Left ventricle myocardium inferior (tissue), 1 donor: ENCODE data around the gene ACTR6. TPM values are rescaled to one million over a fixed set of nuclear protein-coding genes. Genes with fewer than 3 reads are reported as not detected.

Source experiments
- DNase-seq: peaks from one replicate; pipeline ENCODE4 v3.0.0-alpha.2; 2020
- H3K27ac ChIP-seq: fragments of 200-600 bp; replicated peaks from 2 replicates; pipeline ENCODE4 v1.8.0; 2021
- H3K27me3 ChIP-seq: fragments of 200-600 bp; 2 replicates; pipeline ENCODE4 v1.8.0; 2021; ENCODE audit warnings: low read depth
- H3K36me3 ChIP-seq: fragments of 200-600 bp; 2 replicates; pipeline ENCODE4 v1.8.0; 2021
- H3K4me1 ChIP-seq: fragments of 200-600 bp; 2 replicates; pipeline ENCODE4 v1.8.0; 2021
- H3K4me3 ChIP-seq: fragments of 200-600 bp; 2 replicates; pipeline ENCODE4 v1.8.0; 2021; ENCODE audit warnings: mild to moderate bottlenecking, moderate library complexity
- H3K9me3 ChIP-seq: fragments of 200-600 bp; replicated peaks from 2 replicates; pipeline ENCODE4 v1.8.0; 2021
- CTCF ChIP-seq: fragments of 200-600 bp; IDR thresholded peaks from 2 replicates; pipeline ENCODE4 v1.8.0; 2021; ENCODE audit warnings: antibody characterized with exemption, mild to moderate bottlenecking, borderline replicate concordance
- intact Hi-C: fragments of 100-400 bp; cut with micrococcal nuclease; formaldehyde crosslinking; loops from one replicate; pipeline ENCODE4 v1.11.0; 2022
- long read RNA-seq: library from polyadenylated mRNA; unstranded; transcript quantifications from one replicate; pipeline ENCODE4 v2.0.0, GENCODE V29; 2021
- total RNA-seq: library from RNA; stranded (reverse); fragmentation: NEBNext Ultra II Directional; extraction: Animal tissue kit (Norgen Biotek cat#: 25700); gene quantifications from one replicate; pipeline ENCODE4 v1.2.1, GENCODE V29; 2021
- donor health status: DM: no; HTN: yes; CAD: no; lungs with severe emphysema.

The ACTR6 gene
- 18.3 TPM for total RNA-seq
- long read RNA-seq, transcript ACTR6-201 (11 exons, 2,464 nt), result major isoform, 25 of 26 reads
- long read RNA-seq, partial matches to known transcripts, result 1 of 26 reads
- long read RNA-seq, other reads (novel, unspliced or antisense), result 0 of 26 reads

GRCh38 chr12:100200463-100201181 is at the start of gene ACTR6:
ACTR6 (plus strand) TSS chr12:100200815; CDS start chr12:100200852, 37 bp downstream.
- Histone ChIP-seq H3K4me3 (peak within 1 kb of the TSS; percentile 93), H3K27ac (peak within 1 kb of the TSS; percentile 83), H3K36me3 (peaks cover 5% of the 10 kb centered on the region), H3K27me3 (no peaks in the 10 kb centered on the region), H3K4me1 (peaks cover 35% of the 10 kb centered on the region), H3K9me3 (no peaks in the 10 kb centered on the region)
- no peak for TF ChIP-seq CTCF
- intact Hi-C loops, result no loop called here
- peak; percentile 95 for DNase-seq

- intact Hi-C loops, result no loop called here
- no peak for TF ChIP-seq CTCF
- H3K4me1 ChIP-seq, result no peaks in the 10 kb centered on the region
Observed at GRCh38 chr12:100151769-100152168, 48.8 kb upstream of the ACTR6 start.

GRCh38 chr12:100153131-100153530 is 47.5 kb upstream of the ACTR6 start:
- intact Hi-C loops, result no loop called here
- no peak overlapping the region for H3K4me3 ChIP-seq
- H3K4me1 ChIP-seq, result no peaks in the 10 kb centered on the region
- no peaks in the 10 kb centered on the region for H3K36me3 ChIP-seq
- no peak for DNase-seq
- no peak overlapping the region for H3K27ac ChIP-seq
- no peaks in the 10 kb centered on the region for H3K9me3 ChIP-seq
- H3K27me3 ChIP-seq, result no peaks in the 10 kb centered on the region
- TF ChIP-seq CTCF, result no peak

More at GRCh38 chr12:100151769-100152168, 48.8 kb upstream of the ACTR6 start:
- Histone ChIP-seq H3K27ac (no peak overlapping the region), H3K4me3 (no peak overlapping the region), H3K36me3 (no peaks in the 10 kb centered on the region), H3K27me3 (no peaks in the 10 kb centered on the region), H3K9me3 (no peaks in the 10 kb centered on the region)
- DNase-seq, result no peak

GRCh38 chr12:100154474-100155247 is 46.0 kb upstream of the ACTR6 start:
- Histone ChIP-seq H3K9me3 (no peaks in the 10 kb centered on the region), H3K27ac (no peak overlapping the region), H3K36me3 (no peaks in the 10 kb centered on the region), H3K4me1 (no peaks in the 10 kb centered on the region), H3K27me3 (no peaks in the 10 kb centered on the region), H3K4me3 (no peak overlapping the region)
- peak; percentile 83 for TF ChIP-seq CTCF
- intact Hi-C loops, result no loop called here
- peak; percentile 79 for DNase-seq

GRCh38 chr12:100156731-100157426 is 43.7 kb upstream of the ACTR6 start:
- no peaks in the 10 kb centered on the region for H3K27me3 ChIP-seq
- TF ChIP-seq CTCF, result no peak
- H3K27ac ChIP-seq, result no peak overlapping the region
- H3K9me3 ChIP-seq, result no peaks in the 10 kb centered on the region
- H3K36me3 ChIP-seq, result no peaks in the 10 kb centered on the region
- no peak for DNase-seq
- no peak overlapping the region for H3K4me3 ChIP-seq
- intact Hi-C loops, result no loop called here
- no peaks in the 10 kb centered on the region for H3K4me1 ChIP-seq
